Erythroblast (primary cell): Measurements from ENCODE around the gene PGP.

Experiments
- GATA1 ChIP-seq: IDR thresholded peaks from 2 replicates; pipeline ENCODE4 v1.6.1; 2011; ENCODE audit warnings: low read depth, mild to moderate bottlenecking, control low read depth, low read length, moderate library complexity
- POLR2A ChIP-seq: IDR thresholded peaks from 2 replicates; pipeline ENCODE4 v1.6.1; 2011; ENCODE audit warnings: mild to moderate bottlenecking, low read length

- TF ChIP-seq POLR2A (no peak), GATA1 (no peak)
Measured at GRCh38 chr16:2229632-2230250, 15.1 kb upstream of the PGP start.
